HG03460 (cell line): ENCODE measurements around the gene SYT12.

Experiments
- ATAC-seq: cut with Tn5 transposase; IDR thresholded peaks from one replicate; pipeline ENCODE4 v1.9.1; 2021; ENCODE audit not compliant: unreplicated experiment

The SYT12 gene

GRCh38 chr11:67027483-67027930 is 4.6 kb downstream of the SYT12 start:
- ATAC-seq = no peak

GRCh38 chr11:67027943-67028542 is 5.1 kb downstream of the SYT12 start:
- ATAC-seq = peak; percentile 71

GRCh38 chr11:67029146-67029545 is 6.2 kb downstream of the SYT12 start:
- no peak for ATAC-seq

- ATAC-seq = no peak
These were observed 8.0 kb downstream of the SYT12 start for GRCh38 chr11:67030976-67031375.

GRCh38 chr11:67031791-67032561 is 9.0 kb downstream of the SYT12 start:
- ATAC-seq = no peak

GRCh38 chr11:67032830-67033551 is 10.1 kb downstream of the SYT12 start:
- ATAC-seq = no peak

GRCh38 chr11:67033661-67034166 is 10.8 kb downstream of the SYT12 start:
- no peak for ATAC-seq

- no peak for ATAC-seq
These were observed 11.4 kb downstream of the SYT12 start for GRCh38 chr11:67034350-67034749.

GRCh38 chr11:67040147-67040546 is 17.2 kb downstream of the SYT12 start:
- no peak for ATAC-seq

- ATAC-seq = no peak
These were observed 18.7 kb downstream of the SYT12 start for GRCh38 chr11:67041602-67042001.

GRCh38 chr11:67043572-67044349 is 20.8 kb downstream of the SYT12 start:
- no peak for ATAC-seq

- ATAC-seq = no peak
These were observed 21.6 kb downstream of the SYT12 start for GRCh38 chr11:67044496-67044895.

GRCh38 chr11:67045314-67045713 is 22.4 kb downstream of the SYT12 start:
- no peak for ATAC-seq

GRCh38 chr11:67048515-67049130 is 25.7 kb downstream of the SYT12 start:
- ATAC-seq = no peak

- no peak for ATAC-seq
These were observed 27.2 kb downstream of the SYT12 start for GRCh38 chr11:67050139-67050538.

- no peak for ATAC-seq
These were observed 28.4 kb downstream of the SYT12 start for GRCh38 chr11:67051180-67051893.

- no peak for ATAC-seq
These were observed 29.1 kb downstream of the SYT12 start for GRCh38 chr11:67051945-67052488.

- ATAC-seq = no peak
These were observed 30.0 kb downstream of the SYT12 start for GRCh38 chr11:67052891-67053290.

- ATAC-seq = no peak
These were observed 31.0 kb downstream of the SYT12 start for GRCh38 chr11:67053896-67054329.
